ENCODE measurements around the gene FRYL.
"Not testable (repeated sequence)": the region's sequence is repeated elsewhere in the genome, so short reads cannot be mapped to it uniquely, and the experiment has no call there.

The FRYL gene

GRCh38 chr4:48483006-48483776, 296.9 kb downstream of the FRYL start, which contains the start of gene SLC10A4:
Gene SLC10A4, plus strand, starts transcription at chr4:48483343. Its CDS starts 219 bp downstream, at chr4:48483562.
- no peak for DNase-seq

GRCh38 chr4:48481581-48481980, 298.5 kb downstream of the FRYL start:
- DNase-seq: no peak

- no peak for DNase-seq
Observed at GRCh38 chr4:48478273-48478672, 301.8 kb downstream of the FRYL start.

GRCh38 chr4:48475770-48476169, 304.3 kb downstream of the FRYL start:
- no peak for DNase-seq

- DNase-seq: no peak
Observed at GRCh38 chr4:48472794-48473193, 307.3 kb downstream of the FRYL start.

GRCh38 chr4:48470570-48470969, 309.5 kb downstream of the FRYL start:
- DNase-seq: no peak

GRCh38 chr4:48470137-48470536, 309.9 kb downstream of the FRYL start:
- no peak for DNase-seq

GRCh38 chr4:48467891-48468290, 312.2 kb downstream of the FRYL start:
- no peak for DNase-seq

GRCh38 chr4:48467442-48467841, 312.6 kb downstream of the FRYL start:
- DNase-seq: no peak

- DNase-seq: no peak
Observed at GRCh38 chr4:48462363-48462762, 317.7 kb downstream of the FRYL start.

GRCh38 chr4:48461000-48461399, 319.1 kb downstream of the FRYL start:
- no peak for DNase-seq

- no peak for DNase-seq
Observed at GRCh38 chr4:48454591-48454990, 325.5 kb downstream of the FRYL start.

GRCh38 chr4:48451656-48452055, 328.4 kb downstream of the FRYL start:
- not testable (repeated sequence) for DNase-seq

- DNase-seq: no peak
Observed at GRCh38 chr4:48450740-48451139, 329.3 kb downstream of the FRYL start.

- DNase-seq: no peak
Observed at GRCh38 chr4:48449151-48449550, 330.9 kb downstream of the FRYL start.

Measured in effector CD4-positive, alpha-beta T cell (primary cell).